Mononuclear cell (primary cell): ENCODE measurements around the gene SHISA6. TPM values are rescaled to one million over a fixed set of nuclear protein-coding genes. Genes with fewer than 3 reads are reported as not detected.

Experiments used
- H3K27me3 ChIP-seq: 2 replicates; pipeline ENCODE4 v1.6.0; 2011; ENCODE audit warnings: low read length, control low read depth; ENCODE audit not compliant: insufficient read depth
- H3K4me1 ChIP-seq: 2 replicates; pipeline ENCODE4 v1.5.1; 2011; ENCODE audit warnings: mild to moderate bottlenecking, low read length, control low read depth; ENCODE audit not compliant: insufficient read depth
- H3K4me3 ChIP-seq: 2 replicates; pipeline ENCODE4 v1.5.1; 2011; ENCODE audit warnings: mild to moderate bottlenecking, low read length, moderate library complexity
- H3K9me3 ChIP-seq: 2 replicates; pipeline ENCODE4 v1.5.1; 2011; ENCODE audit warnings: low read depth, mild to moderate bottlenecking, control low read depth, low read length
- total RNA-seq: library from RNA; depleted of rRNA; stranded (reverse); fragments of >200 nt; gene quantifications from one replicate; pipeline ENCODE4 v1.2.3, GENCODE V29; 2012

SHISA6 gene
- total RNA-seq, 1 donor = not detected

GRCh38 chr17:11334493-11334892 lies 93.5 kb downstream of the SHISA6 start:
- H3K27me3 ChIP-seq = no peaks in the 10 kb centered on the region
- no peaks in the 10 kb centered on the region for H3K9me3 ChIP-seq
- no peak overlapping the region for H3K4me3 ChIP-seq
- H3K4me1 ChIP-seq = no peaks in the 10 kb centered on the region

DNA sequence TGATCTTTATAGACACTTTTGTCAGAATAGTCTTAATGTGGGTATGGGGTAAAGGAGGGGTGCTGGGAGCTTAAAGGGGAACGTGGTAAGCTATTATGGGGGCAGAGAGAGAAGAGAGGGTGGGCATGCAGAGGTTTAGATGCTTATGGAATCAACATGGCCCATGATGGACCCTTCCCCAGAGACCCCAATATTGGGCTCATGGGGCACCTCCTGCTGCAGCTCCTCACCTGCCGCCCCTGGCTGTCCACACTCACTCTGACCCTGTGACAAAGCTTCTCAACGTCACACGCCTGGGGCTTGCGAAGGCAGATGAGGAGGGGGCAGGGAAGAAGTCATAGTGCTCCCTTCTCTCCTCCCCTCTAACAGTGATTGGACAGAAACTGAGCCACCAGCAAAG lies 95.3 kb downstream of the SHISA6 start:
- no peak overlapping the region for H3K4me3 ChIP-seq
- no peaks in the 10 kb centered on the region for H3K27me3 ChIP-seq
- H3K9me3 ChIP-seq = no peaks in the 10 kb centered on the region
- no peaks in the 10 kb centered on the region for H3K4me1 ChIP-seq

DNA sequence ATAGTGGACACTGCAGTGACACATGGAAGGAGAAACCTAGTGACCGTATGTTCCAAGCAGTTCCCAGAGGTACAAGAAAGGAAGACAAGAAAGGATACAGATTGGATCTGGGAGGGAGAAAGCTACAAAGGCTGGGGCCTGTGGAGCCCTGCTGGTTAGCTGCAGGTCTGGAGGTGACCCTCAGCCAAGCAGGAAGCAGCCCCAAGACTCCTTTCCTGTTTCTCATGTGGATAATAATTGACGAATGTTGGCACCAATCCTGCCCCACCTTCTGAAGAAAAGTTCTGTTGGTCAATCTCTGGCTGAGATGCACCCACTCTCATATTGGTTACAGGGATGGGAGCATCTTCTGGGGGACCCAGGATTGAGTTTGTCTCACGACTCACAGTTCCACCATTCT lies 99.8 kb downstream of the SHISA6 start:
- no peaks in the 10 kb centered on the region for H3K4me1 ChIP-seq
- no peak overlapping the region for H3K4me3 ChIP-seq

GRCh38 chr17:11342138-11342537 lies 101.1 kb downstream of the SHISA6 start:
- Histone ChIP-seq H3K27me3 (no peaks in the 10 kb centered on the region), H3K9me3 (peaks cover 4% of the 10 kb centered on the region), H3K4me1 (no peaks in the 10 kb centered on the region), H3K4me3 (no peak overlapping the region)

More for the DNA sequence above, 99.8 kb downstream of the SHISA6 start:
- Histone ChIP-seq H3K27me3 (no peaks in the 10 kb centered on the region), H3K9me3 (peaks cover 4% of the 10 kb centered on the region)

GRCh38 chr17:11349106-11349505 lies 108.1 kb downstream of the SHISA6 start:
- Histone ChIP-seq H3K4me1 (no peaks in the 10 kb centered on the region), H3K4me3 (no peak overlapping the region), H3K9me3 (peaks cover 4% of the 10 kb centered on the region), H3K27me3 (no peaks in the 10 kb centered on the region)

- no peaks in the 10 kb centered on the region for H3K9me3 ChIP-seq
- H3K4me3 ChIP-seq = no peak overlapping the region
- no peaks in the 10 kb centered on the region for H3K27me3 ChIP-seq
- no peaks in the 10 kb centered on the region for H3K4me1 ChIP-seq
These were observed 110.5 kb downstream of the SHISA6 start for GRCh38 chr17:11351479-11351878.

DNA sequence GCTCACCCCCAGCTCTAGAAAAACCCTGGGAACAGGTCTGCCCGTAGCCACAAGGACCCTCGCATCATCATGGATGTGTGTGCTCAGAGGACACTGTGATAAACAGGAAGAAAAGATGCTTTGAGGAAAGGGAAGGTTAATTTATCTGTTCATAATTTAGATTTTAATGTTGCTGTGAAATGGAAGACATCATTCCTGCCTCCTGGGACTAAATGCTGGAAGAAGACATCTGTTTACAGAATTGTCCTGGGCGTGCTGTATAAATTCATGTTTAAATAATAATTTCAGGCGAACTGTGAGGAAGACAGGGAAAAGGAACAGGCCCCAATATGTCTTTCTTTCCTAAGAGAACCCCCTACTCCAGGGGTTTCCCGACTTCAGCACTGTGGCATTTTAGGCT lies 112.6 kb downstream of the SHISA6 start:
- Histone ChIP-seq H3K4me1 (no peaks in the 10 kb centered on the region), H3K27me3 (no peaks in the 10 kb centered on the region), H3K4me3 (no peak overlapping the region), H3K9me3 (no peaks in the 10 kb centered on the region)

DNA sequence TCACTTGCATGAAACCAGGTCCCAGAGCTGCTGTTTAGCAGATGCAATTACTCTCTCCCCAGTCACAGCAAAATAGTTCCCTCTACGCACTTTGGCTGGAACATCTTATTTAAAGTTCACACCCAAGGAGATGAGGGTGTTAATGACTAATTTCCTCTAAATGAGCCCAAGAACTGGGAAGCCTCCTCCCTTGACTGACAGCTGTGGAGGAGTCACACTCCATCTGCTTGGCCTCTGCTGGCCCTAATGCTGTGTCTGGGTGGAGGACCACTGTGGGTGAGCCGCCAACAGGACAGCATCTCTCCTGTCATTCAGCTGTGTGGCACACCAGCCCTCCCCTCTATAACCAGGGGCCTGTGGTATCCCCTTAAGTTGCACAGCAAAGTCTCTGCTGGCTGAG lies 115.4 kb downstream of the SHISA6 start:
- Histone ChIP-seq H3K27me3 (no peaks in the 10 kb centered on the region), H3K4me3 (no peak overlapping the region), H3K4me1 (no peaks in the 10 kb centered on the region), H3K9me3 (no peaks in the 10 kb centered on the region)

GRCh38 chr17:11363565-11364117 lies 122.6 kb downstream of the SHISA6 start:
- no peaks in the 10 kb centered on the region for H3K27me3 ChIP-seq
- no peak overlapping the region for H3K4me3 ChIP-seq
- H3K4me1 ChIP-seq = no peaks in the 10 kb centered on the region
- no peaks in the 10 kb centered on the region for H3K9me3 ChIP-seq

- Histone ChIP-seq H3K4me1 (no peaks in the 10 kb centered on the region), H3K27me3 (no peaks in the 10 kb centered on the region)
These were observed 125.3 kb downstream of the SHISA6 start for GRCh38 chr17:11366272-11366850.

GRCh38 chr17:11369575-11369974 lies 128.6 kb downstream of the SHISA6 start:
- H3K4me1 ChIP-seq = no peaks in the 10 kb centered on the region
- H3K4me3 ChIP-seq = no peak overlapping the region
- no peaks in the 10 kb centered on the region for H3K27me3 ChIP-seq
- H3K9me3 ChIP-seq = no peaks in the 10 kb centered on the region

More at GRCh38 chr17:11366272-11366850, 125.3 kb downstream of the SHISA6 start:
- H3K4me3 ChIP-seq = no peak overlapping the region
- H3K9me3 ChIP-seq = no peaks in the 10 kb centered on the region

DNA sequence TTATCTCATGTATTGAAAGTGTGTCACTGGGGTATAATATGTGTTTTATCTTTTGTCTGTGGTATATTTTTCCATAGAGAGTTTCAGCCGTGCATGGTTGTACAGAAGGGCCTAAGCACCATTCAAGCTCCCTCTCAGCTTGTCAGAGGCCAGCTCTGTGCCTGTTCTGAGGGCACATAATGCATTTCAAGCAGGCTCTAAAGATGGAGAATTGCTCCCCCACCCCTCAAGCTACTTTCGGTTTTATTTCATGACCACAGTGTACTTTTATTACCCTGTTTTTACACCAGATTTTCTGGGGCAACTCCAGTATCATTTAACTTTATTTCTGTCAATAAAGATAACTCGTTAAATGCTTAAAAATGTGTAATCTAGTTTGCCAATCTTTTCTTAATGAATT lies 131.7 kb downstream of the SHISA6 start:
- no peaks in the 10 kb centered on the region for H3K27me3 ChIP-seq
- no peaks in the 10 kb centered on the region for H3K4me1 ChIP-seq
- H3K9me3 ChIP-seq = no peaks in the 10 kb centered on the region
- H3K4me3 ChIP-seq = no peak overlapping the region

GRCh38 chr17:11378506-11378905 lies 137.5 kb downstream of the SHISA6 start:
- no peak overlapping the region for H3K4me3 ChIP-seq
- no peaks in the 10 kb centered on the region for H3K4me1 ChIP-seq
- no peaks in the 10 kb centered on the region for H3K9me3 ChIP-seq
- H3K27me3 ChIP-seq = no peaks in the 10 kb centered on the region

DNA sequence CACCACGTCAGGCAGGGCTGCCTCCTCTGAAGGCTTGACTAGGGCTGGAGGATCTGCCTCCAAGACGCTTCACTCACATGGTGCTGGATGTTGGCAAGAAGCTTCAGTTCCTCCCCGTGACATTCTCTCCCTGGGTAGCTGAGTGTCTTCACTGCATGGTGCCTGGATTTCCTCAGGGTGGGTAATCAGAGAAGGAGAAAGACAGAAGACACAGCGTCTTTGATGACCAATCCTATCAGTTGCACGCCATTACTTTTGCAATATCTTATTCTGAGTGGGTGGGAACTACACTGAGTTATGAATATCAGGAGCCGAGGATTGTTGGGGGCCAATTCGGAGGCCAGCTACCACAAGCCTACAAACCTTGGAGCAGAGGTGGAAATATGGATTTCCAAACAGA lies 139.7 kb downstream of the SHISA6 start:
- H3K4me3 ChIP-seq = no peak overlapping the region
- H3K4me1 ChIP-seq = no peaks in the 10 kb centered on the region
- no peaks in the 10 kb centered on the region for H3K27me3 ChIP-seq
- H3K9me3 ChIP-seq = no peaks in the 10 kb centered on the region

DNA sequence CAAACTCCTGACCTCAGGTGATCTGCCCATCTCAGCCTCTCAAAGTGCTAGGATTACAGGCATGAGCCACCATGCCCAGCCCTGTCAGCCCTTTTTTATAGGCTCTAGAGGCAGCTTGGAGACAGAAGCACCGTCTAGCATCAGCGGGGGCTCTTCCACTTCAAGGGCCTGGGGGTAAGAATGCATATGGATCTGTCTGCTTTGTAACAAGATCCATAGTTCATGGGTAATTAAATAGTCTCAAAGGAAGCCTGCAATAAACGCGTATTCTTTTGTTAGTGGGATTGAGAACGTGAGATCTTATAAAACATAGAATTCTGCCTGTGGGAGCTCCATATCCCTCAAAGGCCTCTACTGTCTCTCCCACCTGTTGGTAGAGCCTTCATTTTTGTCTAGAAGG lies 142.1 kb downstream of the SHISA6 start:
- Histone ChIP-seq H3K9me3 (no peaks in the 10 kb centered on the region), H3K4me1 (no peaks in the 10 kb centered on the region), H3K27me3 (no peaks in the 10 kb centered on the region), H3K4me3 (no peak overlapping the region)

DNA sequence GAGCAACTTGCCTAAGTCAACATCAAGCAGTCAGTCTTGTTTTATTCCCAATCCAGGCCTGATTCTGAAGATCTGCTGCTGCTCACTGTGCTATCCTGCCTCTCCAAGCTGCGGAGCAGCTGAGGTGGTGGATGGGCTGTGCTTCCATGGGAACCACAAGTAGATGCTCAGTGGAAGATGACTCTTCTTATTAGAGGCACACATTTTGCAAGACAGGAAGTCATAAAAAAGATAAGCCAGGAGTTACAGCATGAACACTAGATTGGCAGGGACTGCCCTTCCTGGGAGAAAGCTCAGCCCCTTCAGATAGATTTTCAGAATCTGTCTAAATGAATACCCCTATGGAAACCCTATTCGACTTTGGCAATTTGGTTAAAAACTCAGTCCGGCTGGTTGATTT lies 143.1 kb downstream of the SHISA6 start:
- H3K4me1 ChIP-seq = no peaks in the 10 kb centered on the region

More for the DNA sequence above, 143.1 kb downstream of the SHISA6 start:
- Histone ChIP-seq H3K27me3 (no peaks in the 10 kb centered on the region), H3K9me3 (no peaks in the 10 kb centered on the region), H3K4me3 (no peak overlapping the region)
